GM23338 (cell line): ENCODE results near the gene SACM1L. TPM values are rescaled to one million over a fixed set of nuclear protein-coding genes. Genes with fewer than 3 reads are reported as not detected.
A peak's percentile ranks its signal among the peaks of the same experiment; 100 is the strongest.

Source experiments
- ATAC-seq: fragments of 200-7000 bp; cut with Tn5 transposase; 3 replicates; pipeline ENCODE4 v1.9.1; 2020
- DNase-seq: peaks from one replicate; pipeline ENCODE4 v3.0.0-alpha.2; 2015; ENCODE audit warnings: low spot score
- H2AFZ ChIP-seq: fragments of 200-600 bp; sonication (generic); 2 replicates; pipeline ENCODE4 v1.8.0; 2016; ENCODE audit warnings: antibody characterized with exemption, mild to moderate bottlenecking, moderate library complexity
- H3F3A ChIP-seq: fragments of 200-600 bp; sonication (generic); replicated peaks from 2 replicates; pipeline ENCODE4 v1.8.0; 2017; ENCODE audit warnings: antibody characterized with exemption, mixed run types, low read depth
- H3K27ac ChIP-seq: fragments of 200-600 bp; sonication (generic); 2 replicates; pipeline ENCODE4 v1.6.1; 2016; ENCODE audit warnings: low read depth
- H3K27me3 ChIP-seq: fragments of 200-600 bp; sonication (generic); 2 replicates; pipeline ENCODE4 v1.8.0; 2016; ENCODE audit warnings: mild to moderate bottlenecking, mixed run types, moderate library complexity; ENCODE audit not compliant: insufficient read depth
- H3K36me3 ChIP-seq: fragments of 200-600 bp; sonication (generic); 2 replicates; pipeline ENCODE4 v1.8.0; 2016; ENCODE audit warnings: mild to moderate bottlenecking; ENCODE audit not compliant: insufficient read depth
- H3K4me1 ChIP-seq: fragments of 200-600 bp; sonication (generic); 2 replicates; pipeline ENCODE4 v1.8.0; 2016; ENCODE audit warnings: mild to moderate bottlenecking, moderate library complexity; ENCODE audit not compliant: insufficient read depth
- H3K4me2 ChIP-seq: fragments of 200-600 bp; sonication (generic); 2 replicates; pipeline ENCODE4 v1.7.1; 2017; ENCODE audit warnings: mixed run types
- H3K4me3 ChIP-seq: fragments of 200-600 bp; sonication (generic); 2 replicates; pipeline ENCODE4 v1.6.1; 2016; ENCODE audit warnings: mixed run types
- H3K79me2 ChIP-seq: fragments of 200-600 bp; sonication (generic); replicated peaks from 2 replicates; pipeline ENCODE4 v1.8.0; 2017; ENCODE audit warnings: mild to moderate bottlenecking; ENCODE audit not compliant: insufficient read depth
- H3K9me2 ChIP-seq: fragments of 200-600 bp; sonication (generic); 2 replicates; pipeline ENCODE4 v1.8.0; 2017; ENCODE audit not compliant: insufficient read depth
- H4K20me1 ChIP-seq: fragments of 200-600 bp; sonication (generic); replicated peaks from 2 replicates; pipeline ENCODE4 v1.8.0; 2017; ENCODE audit warnings: mild to moderate bottlenecking; ENCODE audit not compliant: insufficient read depth
- H3K27ac Mint-ChIP-seq: 2 replicates; pipeline ENCODE4 v1.8.0; 2020; ENCODE audit warnings: inconsistent platforms, mild to moderate bottlenecking, moderate library complexity, mixed read lengths
- H3K27me3 Mint-ChIP-seq: 3 replicates; pipeline ENCODE4 v1.8.0; 2022; ENCODE audit warnings: low read depth, mild to moderate bottlenecking, moderate library complexity, mixed read lengths, inconsistent platforms; ENCODE audit not compliant: insufficient read depth, poor library complexity
- H3K36me3 Mint-ChIP-seq: 3 replicates; pipeline ENCODE4 v1.8.0; 2021; ENCODE audit warnings: low read depth, mild to moderate bottlenecking, inconsistent platforms, moderate library complexity, mixed read lengths
- H3K4me1 Mint-ChIP-seq: 3 replicates; pipeline ENCODE4 v1.8.0; 2020; ENCODE audit warnings: mild to moderate bottlenecking, inconsistent platforms, mixed read lengths
- H3K4me3 Mint-ChIP-seq: 3 replicates; pipeline ENCODE4 v1.8.0; 2021; ENCODE audit warnings: moderate library complexity, mild to moderate bottlenecking, inconsistent platforms, mixed read lengths
- H3K9me3 Mint-ChIP-seq: 3 replicates; pipeline ENCODE4 v1.8.0; 2020; ENCODE audit warnings: moderate library complexity, mild to moderate bottlenecking, inconsistent platforms, mixed read lengths
- CREB1 ChIP-seq: fragments of 250-450 bp; sonication (Bioruptor Pico); IDR thresholded peaks from 2 replicates; pipeline ENCODE4 v1.5.0; 2020; ENCODE audit warnings: low read depth, mild to moderate bottlenecking, moderate library complexity
- CTCF ChIP-seq, 2 experiments: fragments of 200-600 bp in 1 of 2; sonication (generic) in 1 of 2; conservative IDR thresholded peaks; 2 replicates each; pipeline versions ENCODE4 v1.5.1 to v1.6.1; 2016 to 2017; ENCODE audit warnings: antibody characterized with exemption in 2 of 2, low read depth in 2 of 2, mild to moderate bottlenecking in 2 of 2, moderate library complexity in 1 of 2
- EZH2 ChIP-seq: fragments of 200-600 bp; sonication (generic); IDR thresholded peaks from one replicate; pipeline ENCODE4 v1.8.0; 2017; ENCODE audit warnings: antibody characterized with exemption, mild to moderate bottlenecking, low read depth; ENCODE audit not compliant: unreplicated experiment
- EZH2phosphoT487 ChIP-seq: fragments of 200-600 bp; sonication (generic); IDR thresholded peaks from one replicate; pipeline ENCODE4 v1.8.1; 2018; ENCODE audit warnings: antibody characterized with exemption; ENCODE audit not compliant: unreplicated experiment
- JUNB ChIP-seq: IDR thresholded peaks from one replicate; pipeline ENCODE4 v1.6.1; 2016; ENCODE audit warnings: antibody characterized with exemption; ENCODE audit not compliant: unreplicated experiment
- NANOG ChIP-seq: IDR thresholded peaks from 2 replicates; pipeline ENCODE4 v1.6.1; 2016; ENCODE audit warnings: antibody characterized with exemption, borderline replicate concordance
- POLR2AphosphoS5 ChIP-seq: IDR thresholded peaks from 2 replicates; pipeline ENCODE4 v1.6.1; 2016; ENCODE audit warnings: antibody characterized with exemption, low read depth
- STAT1 ChIP-seq: IDR thresholded peaks from one replicate; pipeline ENCODE4 v1.6.1; 2016; ENCODE audit warnings: antibody characterized with exemption; ENCODE audit not compliant: unreplicated experiment
- ZNF114 ChIP-seq: fragments of 250-450 bp; sonication (Bioruptor Pico); IDR thresholded peaks from 2 replicates; pipeline ENCODE4 v1.5.0; 2020; ENCODE audit warnings: mild to moderate bottlenecking, moderate library complexity
- ZNF331 ChIP-seq: fragments of 250-450 bp; sonication (Bioruptor Pico); IDR thresholded peaks from 2 replicates; pipeline ENCODE4 v1.5.0; 2020; ENCODE audit warnings: low read depth, mild to moderate bottlenecking, moderate library complexity
- polyA plus RNA-seq: library from polyadenylated mRNA; unstranded; fragments of >200 nt; fragmentation: Nextera tagmentation; extraction: Ambion mirVana; gene quantifications from 2 replicates; pipeline ENCODE4 v1.2.1, GENCODE V29; 2016
- total RNA-seq: library from RNA; depleted of rRNA; stranded (reverse); fragments of >200 nt; shearing (Covaris generic); gene quantifications from 2 replicates; pipeline ENCODE4 v1.2.3, GENCODE V29; 2014
- TF ChIP-seq, protein P1 (sequence below): IDR thresholded peaks from one replicate; pipeline ENCODE4 v1.6.1; 2018; ENCODE audit warnings: antibody characterized with exemption; ENCODE audit not compliant: unreplicated experiment
- TF ChIP-seq, protein P2 (sequence below): IDR thresholded peaks from 2 replicates; pipeline ENCODE4 v1.6.1; 2016; ENCODE audit warnings: antibody characterized with exemption
- TF ChIP-seq, protein P3 (sequence below): fragments of 250-450 bp; sonication (Bioruptor Pico); IDR thresholded peaks from 2 replicates; pipeline ENCODE4 v1.5.0; 2020; ENCODE audit warnings: mild to moderate bottlenecking, moderate library complexity

Gene SACM1L
- total and polyA plus RNA-seq, 2 experiments from 2014 or later, result 43.5 to 97.8 TPM

DNA sequence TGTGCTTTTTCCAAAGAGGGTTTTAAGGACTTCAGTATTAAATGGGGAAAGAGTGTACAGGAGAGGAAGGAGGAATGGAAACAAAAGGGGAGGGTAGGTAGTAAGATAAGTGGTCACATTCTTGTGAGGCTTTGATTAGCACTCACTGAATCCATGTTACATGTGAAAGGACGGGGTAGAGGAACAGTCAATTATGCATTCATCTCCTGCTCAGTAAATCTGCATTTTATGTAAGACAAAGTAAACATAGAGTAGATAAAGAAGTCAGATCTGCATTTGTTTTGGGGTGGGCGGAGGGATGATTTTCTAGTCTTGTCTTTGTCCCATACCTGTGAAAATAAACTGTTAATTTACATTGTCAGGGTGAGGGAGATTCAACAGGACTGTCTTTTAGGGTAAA lies 50.8 kb downstream of the SACM1L start:
- no peaks in the 10 kb centered on the region; the same call in 1 of the 2 replicates for H4K20me1 ChIP-seq
- peak overlapping the region; percentile 25 for H3K4me2 ChIP-seq
- no peaks in the 10 kb centered on the region for H3F3A ChIP-seq
- ATAC-seq (peak; percentile 56), DNase-seq (peak; percentile 32)
- H3K4me1 Mint-ChIP-seq, result peaks cover 51% of the 10 kb centered on the region
- H3K4me3 Mint-ChIP-seq, result peak overlapping the region; percentile 17
- peaks cover 77% of the 10 kb centered on the region for H3K36me3 Mint-ChIP-seq
- no peak overlapping the region for H3K4me3 ChIP-seq
- peaks cover 10% of the 10 kb centered on the region for H3K27me3 Mint-ChIP-seq
- TF ChIP-seq, protein P1, sequence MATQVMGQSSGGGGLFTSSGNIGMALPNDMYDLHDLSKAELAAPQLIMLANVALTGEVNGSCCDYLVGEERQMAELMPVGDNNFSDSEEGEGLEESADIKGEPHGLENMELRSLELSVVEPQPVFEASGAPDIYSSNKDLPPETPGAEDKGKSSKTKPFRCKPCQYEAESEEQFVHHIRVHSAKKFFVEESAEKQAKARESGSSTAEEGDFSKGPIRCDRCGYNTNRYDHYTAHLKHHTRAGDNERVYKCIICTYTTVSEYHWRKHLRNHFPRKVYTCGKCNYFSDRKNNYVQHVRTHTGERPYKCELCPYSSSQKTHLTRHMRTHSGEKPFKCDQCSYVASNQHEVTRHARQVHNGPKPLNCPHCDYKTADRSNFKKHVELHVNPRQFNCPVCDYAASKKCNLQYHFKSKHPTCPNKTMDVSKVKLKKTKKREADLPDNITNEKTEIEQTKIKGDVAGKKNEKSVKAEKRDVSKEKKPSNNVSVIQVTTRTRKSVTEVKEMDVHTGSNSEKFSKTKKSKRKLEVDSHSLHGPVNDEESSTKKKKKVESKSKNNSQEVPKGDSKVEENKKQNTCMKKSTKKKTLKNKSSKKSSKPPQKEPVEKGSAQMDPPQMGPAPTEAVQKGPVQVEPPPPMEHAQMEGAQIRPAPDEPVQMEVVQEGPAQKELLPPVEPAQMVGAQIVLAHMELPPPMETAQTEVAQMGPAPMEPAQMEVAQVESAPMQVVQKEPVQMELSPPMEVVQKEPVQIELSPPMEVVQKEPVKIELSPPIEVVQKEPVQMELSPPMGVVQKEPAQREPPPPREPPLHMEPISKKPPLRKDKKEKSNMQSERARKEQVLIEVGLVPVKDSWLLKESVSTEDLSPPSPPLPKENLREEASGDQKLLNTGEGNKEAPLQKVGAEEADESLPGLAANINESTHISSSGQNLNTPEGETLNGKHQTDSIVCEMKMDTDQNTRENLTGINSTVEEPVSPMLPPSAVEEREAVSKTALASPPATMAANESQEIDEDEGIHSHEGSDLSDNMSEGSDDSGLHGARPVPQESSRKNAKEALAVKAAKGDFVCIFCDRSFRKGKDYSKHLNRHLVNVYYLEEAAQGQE, result no peak
- TF ChIP-seq, protein P2, sequence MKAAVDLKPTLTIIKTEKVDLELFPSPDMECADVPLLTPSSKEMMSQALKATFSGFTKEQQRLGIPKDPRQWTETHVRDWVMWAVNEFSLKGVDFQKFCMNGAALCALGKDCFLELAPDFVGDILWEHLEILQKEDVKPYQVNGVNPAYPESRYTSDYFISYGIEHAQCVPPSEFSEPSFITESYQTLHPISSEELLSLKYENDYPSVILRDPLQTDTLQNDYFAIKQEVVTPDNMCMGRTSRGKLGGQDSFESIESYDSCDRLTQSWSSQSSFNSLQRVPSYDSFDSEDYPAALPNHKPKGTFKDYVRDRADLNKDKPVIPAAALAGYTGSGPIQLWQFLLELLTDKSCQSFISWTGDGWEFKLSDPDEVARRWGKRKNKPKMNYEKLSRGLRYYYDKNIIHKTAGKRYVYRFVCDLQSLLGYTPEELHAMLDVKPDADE, result no peak
- TF ChIP-seq STAT1, result no peak
- TF ChIP-seq EZH2, result no peak
- TF ChIP-seq CTCF (conservative IDR thresholded peaks at IDR 0.05; ENCODE audit: low read depth in 2 of 2), result no peak
- no peak for TF ChIP-seq ZNF331
- no peak for TF ChIP-seq EZH2phosphoT487
- no peak for TF ChIP-seq CREB1 (CRISPR knock-in tag)
- no peak for TF ChIP-seq NANOG
- TF ChIP-seq POLR2AphosphoS5, result no peak
- no peak for TF ChIP-seq ZNF114
- no peak for TF ChIP-seq JUNB
- TF ChIP-seq, protein P3, sequence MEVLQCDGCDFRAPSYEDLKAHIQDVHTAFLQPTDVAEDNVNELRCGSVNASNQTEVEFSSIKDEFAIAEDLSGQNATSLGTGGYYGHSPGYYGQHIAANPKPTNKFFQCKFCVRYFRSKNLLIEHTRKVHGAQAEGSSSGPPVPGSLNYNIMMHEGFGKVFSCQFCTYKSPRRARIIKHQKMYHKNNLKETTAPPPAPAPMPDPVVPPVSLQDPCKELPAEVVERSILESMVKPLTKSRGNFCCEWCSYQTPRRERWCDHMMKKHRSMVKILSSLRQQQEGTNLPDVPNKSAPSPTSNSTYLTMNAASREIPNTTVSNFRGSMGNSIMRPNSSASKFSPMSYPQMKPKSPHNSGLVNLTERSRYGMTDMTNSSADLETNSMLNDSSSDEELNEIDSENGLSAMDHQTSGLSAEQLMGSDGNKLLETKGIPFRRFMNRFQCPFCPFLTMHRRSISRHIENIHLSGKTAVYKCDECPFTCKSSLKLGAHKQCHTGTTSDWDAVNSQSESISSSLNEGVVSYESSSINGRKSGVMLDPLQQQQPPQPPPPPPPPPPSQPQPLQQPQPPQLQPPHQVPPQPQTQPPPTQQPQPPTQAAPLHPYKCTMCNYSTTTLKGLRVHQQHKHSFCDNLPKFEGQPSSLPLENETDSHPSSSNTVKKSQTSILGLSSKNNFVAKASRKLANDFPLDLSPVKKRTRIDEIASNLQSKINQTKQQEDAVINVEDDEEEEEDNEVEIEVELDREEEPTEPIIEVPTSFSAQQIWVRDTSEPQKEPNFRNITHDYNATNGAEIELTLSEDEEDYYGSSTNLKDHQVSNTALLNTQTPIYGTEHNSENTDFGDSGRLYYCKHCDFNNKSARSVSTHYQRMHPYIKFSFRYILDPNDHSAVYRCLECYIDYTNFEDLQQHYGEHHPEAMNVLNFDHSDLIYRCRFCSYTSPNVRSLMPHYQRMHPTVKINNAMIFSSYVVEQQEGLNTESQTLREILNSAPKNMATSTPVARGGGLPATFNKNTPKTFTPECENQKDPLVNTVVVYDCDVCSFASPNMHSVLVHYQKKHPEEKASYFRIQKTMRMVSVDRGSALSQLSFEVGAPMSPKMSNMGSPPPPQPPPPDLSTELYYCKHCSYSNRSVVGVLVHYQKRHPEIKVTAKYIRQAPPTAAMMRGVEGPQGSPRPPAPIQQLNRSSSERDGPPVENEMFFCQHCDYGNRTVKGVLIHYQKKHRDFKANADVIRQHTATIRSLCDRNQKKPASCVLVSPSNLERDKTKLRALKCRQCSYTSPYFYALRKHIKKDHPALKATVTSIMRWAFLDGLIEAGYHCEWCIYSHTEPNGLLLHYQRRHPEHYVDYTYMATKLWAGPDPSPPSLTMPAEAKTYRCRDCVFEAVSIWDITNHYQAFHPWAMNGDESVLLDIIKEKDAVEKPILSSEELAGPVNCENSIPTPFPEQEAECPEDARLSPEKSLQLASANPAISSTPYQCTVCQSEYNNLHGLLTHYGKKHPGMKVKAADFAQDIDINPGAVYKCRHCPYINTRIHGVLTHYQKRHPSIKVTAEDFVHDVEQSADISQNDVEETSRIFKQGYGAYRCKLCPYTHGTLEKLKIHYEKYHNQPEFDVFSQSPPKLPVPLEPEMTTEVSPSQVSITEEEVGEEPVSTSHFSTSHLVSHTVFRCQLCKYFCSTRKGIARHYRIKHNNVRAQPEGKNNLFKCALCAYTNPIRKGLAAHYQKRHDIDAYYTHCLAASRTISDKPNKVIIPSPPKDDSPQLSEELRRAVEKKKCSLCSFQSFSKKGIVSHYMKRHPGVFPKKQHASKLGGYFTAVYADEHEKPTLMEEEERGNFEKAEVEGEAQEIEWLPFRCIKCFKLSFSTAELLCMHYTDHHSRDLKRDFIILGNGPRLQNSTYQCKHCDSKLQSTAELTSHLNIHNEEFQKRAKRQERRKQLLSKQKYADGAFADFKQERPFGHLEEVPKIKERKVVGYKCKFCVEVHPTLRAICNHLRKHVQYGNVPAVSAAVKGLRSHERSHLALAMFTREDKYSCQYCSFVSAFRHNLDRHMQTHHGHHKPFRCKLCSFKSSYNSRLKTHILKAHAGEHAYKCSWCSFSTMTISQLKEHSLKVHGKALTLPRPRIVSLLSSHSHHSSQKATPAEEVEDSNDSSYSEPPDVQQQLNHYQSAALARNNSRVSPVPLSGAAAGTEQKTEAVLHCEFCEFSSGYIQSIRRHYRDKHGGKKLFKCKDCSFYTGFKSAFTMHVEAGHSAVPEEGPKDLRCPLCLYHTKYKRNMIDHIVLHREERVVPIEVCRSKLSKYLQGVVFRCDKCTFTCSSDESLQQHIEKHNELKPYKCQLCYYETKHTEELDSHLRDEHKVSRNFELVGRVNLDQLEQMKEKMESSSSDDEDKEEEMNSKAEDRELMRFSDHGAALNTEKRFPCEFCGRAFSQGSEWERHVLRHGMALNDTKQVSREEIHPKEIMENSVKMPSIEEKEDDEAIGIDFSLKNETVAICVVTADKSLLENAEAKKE (CRISPR knock-in tag), result no peak
- H3K27ac Mint-ChIP-seq, result peak overlapping the region; percentile 84
- no peaks in the 10 kb centered on the region for H3K9me3 Mint-ChIP-seq
- H3K27me3 ChIP-seq, result no peaks in the 10 kb centered on the region
- peaks cover 52% of the 10 kb centered on the region for H3K36me3 ChIP-seq
- no peaks in the 10 kb centered on the region for H3K9me2 ChIP-seq
- no peak overlapping the region for H2AFZ ChIP-seq
- H3K27ac ChIP-seq, result peak overlapping the region; percentile 57
- H3K4me1 ChIP-seq, result peaks cover 45% of the 10 kb centered on the region
- 0 out of 2 replicates have a peak, but pooled peaks cover 4% of the 10 kb centered on the region for H3K79me2 ChIP-seq
